Measurements from ENCODE around the gene BSPH1.

GRCh38 chr19:47992070-47992469 is at the start of gene BSPH1:
- TF ChIP-seq, protein P1, sequence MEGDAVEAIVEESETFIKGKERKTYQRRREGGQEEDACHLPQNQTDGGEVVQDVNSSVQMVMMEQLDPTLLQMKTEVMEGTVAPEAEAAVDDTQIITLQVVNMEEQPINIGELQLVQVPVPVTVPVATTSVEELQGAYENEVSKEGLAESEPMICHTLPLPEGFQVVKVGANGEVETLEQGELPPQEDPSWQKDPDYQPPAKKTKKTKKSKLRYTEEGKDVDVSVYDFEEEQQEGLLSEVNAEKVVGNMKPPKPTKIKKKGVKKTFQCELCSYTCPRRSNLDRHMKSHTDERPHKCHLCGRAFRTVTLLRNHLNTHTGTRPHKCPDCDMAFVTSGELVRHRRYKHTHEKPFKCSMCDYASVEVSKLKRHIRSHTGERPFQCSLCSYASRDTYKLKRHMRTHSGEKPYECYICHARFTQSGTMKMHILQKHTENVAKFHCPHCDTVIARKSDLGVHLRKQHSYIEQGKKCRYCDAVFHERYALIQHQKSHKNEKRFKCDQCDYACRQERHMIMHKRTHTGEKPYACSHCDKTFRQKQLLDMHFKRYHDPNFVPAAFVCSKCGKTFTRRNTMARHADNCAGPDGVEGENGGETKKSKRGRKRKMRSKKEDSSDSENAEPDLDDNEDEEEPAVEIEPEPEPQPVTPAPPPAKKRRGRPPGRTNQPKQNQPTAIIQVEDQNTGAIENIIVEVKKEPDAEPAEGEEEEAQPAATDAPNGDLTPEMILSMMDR (conservative IDR thresholded peaks at IDR 0.05) = no peak
- no peak for TF ChIP-seq ZFX (IDR thresholded peaks at IDR 0.05)
